GM12801 (cell line): ENCODE results near the gene ZNF85.

Experiments
- TF ChIP-seq, protein P1 (sequence below): IDR thresholded peaks from one replicate; pipeline ENCODE4 v1.5.1; 2011; ENCODE audit warnings: control low read depth; ENCODE audit not compliant: insufficient read length; ENCODE audit errors: extremely low read depth

ZNF85 gene

DNA sequence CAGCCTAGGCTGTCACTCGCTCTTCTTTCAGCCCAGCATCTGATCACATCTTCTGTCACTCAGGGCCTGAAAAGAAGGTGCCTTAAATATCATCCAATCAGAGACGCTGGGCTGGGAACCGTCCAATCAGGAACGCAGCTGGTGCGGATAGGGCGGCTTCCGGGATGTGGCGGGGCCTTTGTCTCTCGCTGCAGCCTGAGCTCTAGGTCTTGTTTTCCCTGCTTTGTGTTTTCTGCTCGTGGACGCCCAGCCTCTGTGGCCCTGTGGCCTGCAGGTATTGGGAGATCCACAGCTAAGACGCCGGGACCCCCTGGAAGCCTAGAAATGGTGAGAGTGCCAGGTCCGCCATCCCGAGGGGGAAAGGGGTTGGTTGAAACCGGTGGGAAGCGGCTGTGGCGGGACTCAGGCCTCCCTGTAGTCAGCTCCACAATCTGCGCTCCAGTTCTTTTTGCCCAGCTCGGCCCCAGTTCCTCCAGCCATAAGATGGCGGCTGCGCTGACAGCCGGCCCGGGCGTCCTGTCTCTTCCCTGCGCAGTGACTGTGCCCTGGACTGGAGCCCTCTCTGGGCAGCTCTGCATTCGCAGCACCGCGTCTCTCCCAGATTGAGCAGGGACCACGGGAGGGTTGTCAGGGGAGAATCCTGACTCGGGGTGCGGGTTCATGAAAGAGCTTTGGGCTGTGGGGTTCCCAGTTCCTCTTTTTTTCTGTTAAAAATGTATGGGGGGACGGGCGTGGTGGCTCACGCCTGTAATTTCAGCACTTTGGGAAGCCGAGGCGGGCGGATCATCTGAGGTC is at the start of gene ZNF85:
Gene ZNF85 (plus strand): TSS at position 175 of the 795 bp plus-strand sequence. CDS start 150 bp downstream, at position 325.
- TF ChIP-seq, protein P1, sequence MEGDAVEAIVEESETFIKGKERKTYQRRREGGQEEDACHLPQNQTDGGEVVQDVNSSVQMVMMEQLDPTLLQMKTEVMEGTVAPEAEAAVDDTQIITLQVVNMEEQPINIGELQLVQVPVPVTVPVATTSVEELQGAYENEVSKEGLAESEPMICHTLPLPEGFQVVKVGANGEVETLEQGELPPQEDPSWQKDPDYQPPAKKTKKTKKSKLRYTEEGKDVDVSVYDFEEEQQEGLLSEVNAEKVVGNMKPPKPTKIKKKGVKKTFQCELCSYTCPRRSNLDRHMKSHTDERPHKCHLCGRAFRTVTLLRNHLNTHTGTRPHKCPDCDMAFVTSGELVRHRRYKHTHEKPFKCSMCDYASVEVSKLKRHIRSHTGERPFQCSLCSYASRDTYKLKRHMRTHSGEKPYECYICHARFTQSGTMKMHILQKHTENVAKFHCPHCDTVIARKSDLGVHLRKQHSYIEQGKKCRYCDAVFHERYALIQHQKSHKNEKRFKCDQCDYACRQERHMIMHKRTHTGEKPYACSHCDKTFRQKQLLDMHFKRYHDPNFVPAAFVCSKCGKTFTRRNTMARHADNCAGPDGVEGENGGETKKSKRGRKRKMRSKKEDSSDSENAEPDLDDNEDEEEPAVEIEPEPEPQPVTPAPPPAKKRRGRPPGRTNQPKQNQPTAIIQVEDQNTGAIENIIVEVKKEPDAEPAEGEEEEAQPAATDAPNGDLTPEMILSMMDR = no peak

DNA sequence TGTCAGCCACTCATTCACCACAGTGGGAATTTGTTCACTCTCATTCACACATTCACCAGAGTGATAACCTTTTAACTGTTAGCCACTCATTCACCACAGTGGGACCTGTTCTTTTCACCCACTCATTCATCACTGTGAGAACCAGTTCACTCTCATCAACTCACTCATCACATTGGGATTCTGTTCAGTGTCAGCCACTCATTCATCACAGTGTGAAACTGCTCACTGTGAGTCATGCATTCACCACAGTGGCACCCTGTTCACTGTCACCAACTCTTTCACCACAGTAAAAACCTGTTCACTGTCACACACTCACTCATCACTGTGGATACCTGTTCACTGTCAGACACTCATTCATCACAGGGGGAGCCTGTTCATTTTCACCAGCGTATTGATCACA is 43.5 kb upstream of the ZNF85 start:
- TF ChIP-seq, protein P1 = no peak

DNA sequence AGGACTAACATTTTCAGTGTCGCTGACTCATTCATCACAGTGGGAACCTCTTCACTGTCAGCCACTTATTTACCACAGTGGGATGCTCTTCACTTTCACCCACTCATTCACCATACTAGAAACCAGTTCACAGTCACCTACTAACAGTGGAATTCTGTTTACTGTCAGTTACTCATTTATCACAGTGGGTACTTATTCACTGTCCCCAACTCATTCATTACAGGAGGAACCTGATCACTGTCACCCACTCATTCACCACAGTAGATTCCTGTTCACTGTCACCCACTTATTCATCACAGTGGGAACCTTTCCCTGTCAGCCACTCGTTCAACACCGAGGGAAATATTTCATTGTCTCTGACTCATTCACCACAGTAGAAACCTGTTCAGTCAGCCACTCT is 10.1 kb upstream of the ZNF85 start:
- TF ChIP-seq, protein P1 = no peak

DNA sequence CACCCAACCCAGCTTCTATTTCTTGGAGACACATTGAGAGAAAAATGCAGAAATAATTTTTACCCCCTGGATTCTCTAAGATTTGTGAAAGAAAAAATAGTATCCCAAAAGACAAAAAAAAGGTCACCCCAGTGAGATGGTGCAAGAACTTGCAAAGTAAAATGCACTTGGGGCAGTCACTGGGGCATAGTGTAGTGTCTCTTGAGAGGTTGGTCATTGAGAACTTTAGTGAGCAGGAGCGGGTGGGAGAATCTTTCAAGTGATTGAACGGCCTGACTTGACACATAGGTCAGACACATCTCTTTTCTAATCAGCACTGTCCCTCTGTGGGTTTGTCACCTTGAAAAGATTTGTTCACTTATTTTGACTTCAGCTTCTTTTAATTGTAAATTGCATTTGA is 2.4 kb downstream of the ZNF85 start:
- TF ChIP-seq, protein P1 = no peak

DNA sequence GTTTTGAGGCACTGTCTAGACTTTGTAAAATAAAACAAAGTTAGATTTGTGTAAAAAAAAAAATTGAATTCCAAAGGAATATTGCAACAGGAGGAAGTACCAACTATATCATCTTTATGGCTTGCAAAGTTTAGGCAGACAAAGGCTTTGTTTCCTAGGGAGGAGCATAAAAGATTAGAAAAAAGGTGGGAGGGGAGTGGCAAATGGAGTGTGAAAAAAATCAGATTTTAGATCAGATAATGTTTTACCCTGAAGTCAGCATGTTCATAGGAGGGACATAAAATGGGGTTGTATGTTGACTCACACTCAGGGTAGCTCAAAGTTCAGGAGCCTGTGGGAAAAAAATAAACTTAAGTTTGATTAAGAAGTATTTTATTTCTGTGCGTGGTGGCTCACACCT is 3.7 kb downstream of the ZNF85 start:
- TF ChIP-seq, protein P1 = no peak

DNA sequence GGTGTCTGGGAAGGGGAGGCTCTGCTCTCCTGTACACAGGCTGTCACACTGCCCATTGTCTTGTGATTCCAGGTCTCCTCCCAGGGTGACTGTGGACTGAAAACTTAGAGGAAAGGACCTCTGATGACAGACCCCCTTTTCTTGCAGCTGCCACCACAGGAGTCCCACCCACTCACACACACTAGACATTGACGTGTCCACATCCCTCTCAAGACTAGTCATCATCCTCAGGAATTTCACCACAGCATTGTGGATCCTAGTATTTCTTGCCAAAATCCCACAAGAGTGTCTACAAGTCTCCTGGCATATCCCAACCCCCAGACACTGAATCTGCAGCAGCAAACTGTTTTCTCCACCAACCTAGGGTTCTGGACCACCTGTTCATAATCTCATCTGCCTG is 5.3 kb downstream of the ZNF85 start:
- TF ChIP-seq, protein P1 = no peak

DNA sequence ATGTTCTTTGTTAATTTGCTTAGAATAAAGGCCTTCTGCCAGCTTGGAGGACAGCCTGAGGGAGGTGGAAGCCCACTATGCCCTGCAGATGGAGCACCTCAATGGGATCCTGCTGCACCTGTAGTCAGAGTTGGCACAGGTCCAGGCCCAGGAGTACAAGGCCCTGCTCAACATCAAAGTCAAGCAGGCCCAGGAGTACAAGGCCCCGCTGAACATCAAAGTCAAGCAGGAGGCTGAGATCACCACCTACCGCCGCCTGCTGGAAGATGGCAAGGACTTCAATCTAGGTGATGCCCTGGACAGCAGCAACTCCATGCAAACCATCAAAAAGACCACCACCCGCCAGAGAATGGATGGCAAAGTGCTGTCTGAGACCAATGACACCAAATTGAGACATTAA is 41.7 kb downstream of the ZNF85 start:
- TF ChIP-seq, protein P1 = no peak

DNA sequence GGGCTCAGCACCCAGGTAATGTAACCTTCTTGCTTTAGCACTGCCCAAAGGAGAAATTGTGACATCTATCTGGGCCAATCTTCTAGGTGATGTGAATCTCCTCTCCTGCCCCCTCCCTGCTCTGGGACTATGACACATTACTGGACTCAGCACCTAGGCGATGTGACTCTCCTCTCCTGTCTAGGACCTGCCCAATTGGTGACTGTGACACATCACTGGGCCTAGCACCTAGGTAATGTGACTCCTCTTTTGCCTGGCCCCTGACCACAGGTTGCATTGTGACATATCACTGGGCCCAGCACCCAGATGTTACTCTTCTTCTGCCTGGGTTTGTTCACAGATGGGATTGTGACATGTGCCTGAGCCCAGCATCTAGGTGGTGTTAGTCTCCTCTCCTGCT is 45.0 kb downstream of the ZNF85 start:
- TF ChIP-seq, protein P1 = no peak
